ENCODE results near the gene ZDHHC13.
"Not testable (repeated sequence)": the region's sequence is repeated elsewhere in the genome, so short reads cannot be mapped to it uniquely, and the experiment has no call there.

Gene ZDHHC13

GRCh38 chr11:19101796-19102520, 15.0 kb upstream of the ZDHHC13 start:
- DNase-seq (ENCODE audit: low spot score), result no peak

- DNase-seq (ENCODE audit: low spot score), result no peak
Observed at GRCh38 chr11:19102521-19102900, 14.5 kb upstream of the ZDHHC13 start.

GRCh38 chr11:19105011-19105410, 12.0 kb upstream of the ZDHHC13 start:
- no peak for DNase-seq (ENCODE audit: low spot score)

- DNase-seq (ENCODE audit: low spot score), result no peak
Observed at GRCh38 chr11:19107125-19107524, 9.8 kb upstream of the ZDHHC13 start.

- DNase-seq (ENCODE audit: low spot score), result no peak
Observed at GRCh38 chr11:19110295-19110694, 6.7 kb upstream of the ZDHHC13 start.

- no peak for DNase-seq (ENCODE audit: low spot score)
Observed at GRCh38 chr11:19111809-19112208, 5.2 kb upstream of the ZDHHC13 start.

GRCh38 chr11:19116276-19116970, 545 bp upstream of the ZDHHC13 start:
- DNase-seq (ENCODE audit: low spot score), result no peak

GRCh38 chr11:19117760-19118097, 761 bp downstream of the ZDHHC13 start:
- DNase-seq (ENCODE audit: low spot score), result no peak

- DNase-seq (ENCODE audit: low spot score), result no peak
Observed at GRCh38 chr11:19121646-19122045, 4.7 kb downstream of the ZDHHC13 start.

- DNase-seq (ENCODE audit: low spot score), result no peak
Observed at GRCh38 chr11:19122960-19123615, 6.1 kb downstream of the ZDHHC13 start.

- DNase-seq (ENCODE audit: low spot score), result not testable (repeated sequence)
Observed at GRCh38 chr11:19126562-19127325, 9.8 kb downstream of the ZDHHC13 start.

- no peak for DNase-seq (ENCODE audit: low spot score)
Observed at GRCh38 chr11:19134004-19134403, 17.0 kb downstream of the ZDHHC13 start.

GRCh38 chr11:19136884-19137283, 19.9 kb downstream of the ZDHHC13 start:
- not testable (repeated sequence) for DNase-seq (ENCODE audit: low spot score)

GRCh38 chr11:19145319-19145718, 28.4 kb downstream of the ZDHHC13 start:
- DNase-seq (ENCODE audit: low spot score), result no peak

GRCh38 chr11:19156892-19157291, 39.9 kb downstream of the ZDHHC13 start:
- no peak for DNase-seq (ENCODE audit: low spot score)

- no peak for DNase-seq (ENCODE audit: low spot score)
Observed at GRCh38 chr11:19160847-19161246, 43.9 kb downstream of the ZDHHC13 start.

- DNase-seq (ENCODE audit: low spot score), result no peak
Observed at GRCh38 chr11:19161651-19162050, 44.7 kb downstream of the ZDHHC13 start.

- no peak for DNase-seq (ENCODE audit: low spot score)
Observed at GRCh38 chr11:19162951-19163505, 46.1 kb downstream of the ZDHHC13 start.

GRCh38 chr11:19163617-19164016, 46.6 kb downstream of the ZDHHC13 start:
- no peak for DNase-seq (ENCODE audit: low spot score)

GRCh38 chr11:19164230-19164855, 47.4 kb downstream of the ZDHHC13 start:
- no peak for DNase-seq (ENCODE audit: low spot score)

- no peak for DNase-seq (ENCODE audit: low spot score)
Observed at GRCh38 chr11:19164881-19165280, 47.9 kb downstream of the ZDHHC13 start.

GRCh38 chr11:19168090-19168489, 51.1 kb downstream of the ZDHHC13 start:
- DNase-seq (ENCODE audit: low spot score), result no peak

Measured in GM03348 (cell line).